GM12872 (cell line): ENCODE measurements around the gene ELMO1.

Experiments used
- CTCF ChIP-seq: IDR thresholded peaks from 3 replicates; pipeline ENCODE4 v1.5.1; 2011; ENCODE audit warnings: low read depth, mild to moderate bottlenecking, low read length, moderate library complexity; ENCODE audit not compliant: insufficient read depth

Gene ELMO1

GRCh38 chr7:37338966-37339365 is 109.7 kb downstream of the ELMO1 start:
- TF ChIP-seq CTCF = no peak

DNA sequence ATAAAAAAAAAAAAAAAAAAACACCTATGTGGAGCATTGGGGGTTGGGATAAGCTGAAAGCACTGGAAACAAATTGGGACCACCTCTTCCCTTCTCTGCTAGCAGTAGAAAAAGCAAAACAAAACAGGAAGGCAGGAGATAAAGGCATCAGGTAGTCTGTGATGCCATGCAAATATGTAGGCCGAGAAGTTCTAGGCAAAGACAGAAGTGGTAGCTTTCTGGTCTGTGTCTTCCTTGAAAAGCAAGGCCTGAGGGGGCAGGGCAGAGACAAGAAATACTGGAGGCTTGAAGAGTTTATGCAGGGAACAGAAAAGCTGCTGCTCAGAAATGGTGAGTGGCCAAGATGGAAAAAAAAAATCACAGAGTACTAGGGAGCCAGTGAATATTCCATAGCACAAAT is 111.1 kb downstream of the ELMO1 start:
- no peak for TF ChIP-seq CTCF

DNA sequence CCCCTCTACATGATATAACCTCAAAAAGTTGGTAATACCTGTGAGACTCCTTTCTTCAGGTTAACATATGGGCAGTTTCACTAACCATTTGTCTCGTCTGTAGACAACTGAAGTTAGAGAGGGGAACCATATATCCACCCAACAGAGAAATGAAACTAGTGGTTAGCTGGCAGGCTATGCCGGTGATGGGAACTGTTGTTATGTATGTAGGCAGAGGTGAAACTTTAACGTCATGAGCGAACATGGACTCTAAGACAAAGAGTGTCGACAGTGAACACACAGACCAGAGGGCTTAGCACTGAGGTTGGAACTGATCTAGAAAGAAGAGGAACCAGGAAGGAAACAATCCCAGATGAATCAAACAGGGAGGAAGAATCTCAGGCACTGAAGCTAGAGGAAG is 112.4 kb downstream of the ELMO1 start:
- no peak for TF ChIP-seq CTCF

DNA sequence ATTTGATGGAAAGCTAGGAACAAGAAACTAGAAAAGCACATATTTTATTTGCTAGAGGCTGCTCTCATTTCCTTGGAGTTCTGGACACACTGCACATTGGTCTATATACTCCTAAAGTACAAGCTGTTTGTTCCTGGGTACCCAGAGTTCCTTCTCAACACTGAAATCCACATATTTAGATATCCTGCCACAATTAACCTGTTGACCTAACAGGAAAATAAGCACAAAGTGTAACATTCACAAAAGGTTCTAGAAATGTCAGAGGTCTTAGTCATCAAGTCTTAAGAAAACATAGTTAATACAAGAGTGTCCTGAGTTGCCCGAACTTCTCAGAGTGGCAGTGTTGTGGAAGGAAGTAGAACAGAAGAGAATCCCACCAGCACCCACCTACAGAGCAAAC is 115.6 kb downstream of the ELMO1 start:
- no peak for TF ChIP-seq CTCF

- TF ChIP-seq CTCF = no peak
Observed at GRCh38 chr7:37332243-37333016, 116.2 kb downstream of the ELMO1 start.

GRCh38 chr7:37330775-37331174 is 117.9 kb downstream of the ELMO1 start:
- no peak for TF ChIP-seq CTCF

DNA sequence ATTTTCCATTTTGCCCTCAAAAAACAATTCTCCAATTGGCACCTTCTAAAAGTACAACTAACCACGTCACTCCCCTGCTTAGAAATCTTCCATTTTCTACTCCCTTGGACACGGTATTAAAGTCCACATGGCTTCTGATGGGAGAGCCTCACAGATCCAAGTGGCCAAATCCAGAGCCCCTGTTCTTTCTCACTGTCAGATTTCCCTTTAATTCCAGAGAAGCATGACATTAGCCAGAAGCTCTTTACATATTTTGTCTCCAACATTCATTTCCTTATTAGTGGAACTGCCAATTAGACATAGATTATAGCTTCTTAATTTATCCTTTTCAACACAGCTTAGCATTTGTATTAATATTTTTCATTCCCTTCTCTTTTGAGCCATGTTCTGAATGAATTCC is 118.7 kb downstream of the ELMO1 start:
- TF ChIP-seq CTCF = no peak
